Measurements from ENCODE around the gene PTGES.

The PTGES gene

DNA sequence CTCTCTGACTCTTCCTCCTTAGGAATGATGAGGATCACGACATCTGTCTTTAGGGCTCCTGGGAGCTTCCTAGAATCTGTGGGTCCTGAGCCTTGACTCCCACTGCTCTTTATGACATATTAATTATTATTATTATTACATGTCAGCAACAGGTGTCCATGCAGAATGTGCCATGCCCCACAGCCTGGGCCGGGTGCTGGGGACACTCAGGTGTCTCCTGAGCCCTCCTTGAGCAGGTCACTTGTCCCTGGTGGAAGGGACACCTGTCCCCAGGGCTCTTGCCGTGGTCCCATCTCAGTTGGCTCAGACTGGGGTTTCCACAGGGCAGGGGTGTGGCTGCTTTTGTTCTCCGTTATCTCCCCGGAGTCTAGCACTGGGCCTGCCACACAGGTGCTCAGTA lies 34.2 kb downstream of the PTGES start:
- DNase-seq (ENCODE audit: low read depth in 2 of 2) = no peak

DNA sequence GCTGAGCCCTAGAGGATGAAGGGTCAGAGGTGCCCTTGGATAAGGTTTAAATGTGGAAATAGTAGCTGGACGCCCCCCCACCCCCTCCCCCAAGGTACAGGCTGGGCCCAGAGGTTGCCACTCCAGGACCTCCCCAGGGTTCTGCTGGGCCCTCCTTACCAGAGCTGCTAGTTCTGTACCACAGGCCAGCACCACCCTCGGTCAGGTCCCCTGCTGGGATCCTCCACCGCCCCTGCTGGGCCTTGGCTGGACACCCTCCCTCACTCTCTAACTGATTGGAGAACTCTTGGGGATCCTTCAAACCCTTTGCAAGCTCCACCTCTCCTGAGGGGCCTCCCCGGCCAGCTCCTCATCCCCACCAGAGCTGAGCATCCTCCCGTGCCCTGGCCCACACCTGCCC lies 34.9 kb downstream of the PTGES start:
- DNase-seq (ENCODE audit: low read depth in 2 of 2) = no peak

DNA sequence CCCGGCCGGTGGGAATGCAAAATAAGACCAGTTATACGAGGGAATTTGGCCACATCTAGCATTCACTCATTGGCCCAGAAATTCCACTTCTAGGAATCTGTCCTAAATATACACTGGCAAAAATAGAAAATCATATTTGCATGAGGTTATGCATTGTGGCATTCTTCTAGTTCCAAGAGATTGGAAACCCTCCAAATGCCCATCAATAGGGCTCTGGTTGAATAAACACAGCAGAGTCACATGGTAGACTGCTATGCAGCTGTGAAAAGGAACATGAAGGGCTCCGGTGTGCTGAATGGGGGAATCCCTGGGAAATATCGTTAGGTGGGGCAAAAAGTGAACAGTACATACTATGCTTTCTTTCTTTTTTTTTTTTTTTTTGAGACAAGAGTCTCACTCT lies 36.8 kb downstream of the PTGES start:
- no peak for DNase-seq (ENCODE audit: low read depth in 2 of 2)

DNA sequence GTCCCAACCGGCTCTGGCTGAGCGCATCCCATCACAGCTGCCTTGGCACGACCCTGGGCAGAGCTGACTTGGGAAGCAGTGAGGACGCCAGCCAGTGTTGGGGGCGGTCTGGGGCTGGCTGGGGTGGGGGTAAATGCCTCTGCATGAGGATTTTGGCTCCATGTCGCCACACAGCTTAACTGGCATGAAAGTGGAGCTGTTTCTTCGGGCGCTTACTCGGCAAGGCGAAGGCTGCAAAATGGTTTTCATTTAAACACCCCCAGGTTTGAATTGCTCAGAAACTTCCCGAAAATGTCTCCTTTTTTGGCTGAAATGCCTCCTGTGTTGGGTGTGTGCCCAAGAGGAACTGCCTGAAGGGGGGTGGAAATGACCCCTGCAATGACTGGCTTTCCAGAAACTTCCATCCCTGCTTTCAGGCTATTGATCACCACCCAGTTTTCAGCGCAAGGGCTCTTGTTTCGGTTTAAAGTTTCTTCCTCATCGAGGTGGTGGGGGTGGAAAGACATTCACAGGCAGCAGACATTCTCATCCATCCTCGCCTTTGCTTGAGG lies 38.3 kb downstream of the PTGES start:
- DNase-seq (ENCODE audit: low read depth in 2 of 2) = no peak

DNA sequence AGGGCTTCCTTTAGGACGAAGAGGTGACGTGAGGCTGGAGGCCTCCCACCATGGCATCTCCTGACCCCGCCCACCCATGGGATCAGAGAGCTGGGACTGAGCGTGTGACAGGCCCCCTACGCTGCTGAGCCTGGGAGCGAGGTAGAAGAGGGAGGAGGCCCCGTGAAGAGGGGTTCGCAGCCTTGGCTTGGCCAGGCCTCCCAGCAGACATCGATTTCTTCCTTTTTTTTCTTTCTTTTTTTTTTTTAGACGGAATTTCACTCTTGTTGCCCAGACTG lies 39.5 kb downstream of the PTGES start:
- no peak for DNase-seq (ENCODE audit: low read depth in 2 of 2)

DNA sequence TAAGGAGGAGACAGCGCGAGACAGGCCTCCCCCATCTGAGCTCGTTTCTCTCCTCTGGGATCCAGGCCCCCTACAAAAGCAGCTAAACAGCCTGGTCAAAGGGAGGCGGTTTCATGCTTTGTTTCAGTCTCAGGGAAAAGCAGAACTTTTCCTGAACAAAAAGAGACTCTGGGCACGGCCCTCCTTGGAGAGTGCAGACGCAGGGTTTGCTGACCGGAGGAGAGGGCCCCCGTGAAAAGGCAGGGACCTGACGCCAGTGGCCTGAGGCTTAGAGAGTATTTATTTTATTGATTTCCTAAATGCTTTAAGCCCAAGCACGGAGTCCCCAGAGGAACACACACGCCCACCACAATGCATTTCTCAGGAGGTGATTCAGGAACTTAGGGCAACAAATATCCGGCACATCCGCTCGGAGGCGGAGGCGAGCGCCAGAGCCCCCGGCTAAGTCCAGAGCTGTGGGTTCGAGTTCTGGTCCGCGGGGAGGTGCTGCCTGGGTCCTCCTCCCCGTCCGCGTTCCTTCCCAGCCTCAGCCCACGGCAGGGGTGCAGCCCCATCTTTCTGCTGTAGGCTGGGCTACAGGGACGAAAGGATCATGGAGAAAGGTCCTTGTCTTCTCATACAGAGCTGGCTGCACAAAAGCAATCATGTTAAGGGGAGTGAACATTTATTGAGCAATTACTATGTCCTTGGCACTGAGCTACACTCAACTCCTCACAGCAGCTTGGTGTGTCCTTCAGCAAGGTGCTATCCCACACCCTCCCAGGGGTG lies 40.0 kb downstream of the PTGES start:
- DNase-seq (ENCODE audit: low read depth in 2 of 2) = no peak

DNA sequence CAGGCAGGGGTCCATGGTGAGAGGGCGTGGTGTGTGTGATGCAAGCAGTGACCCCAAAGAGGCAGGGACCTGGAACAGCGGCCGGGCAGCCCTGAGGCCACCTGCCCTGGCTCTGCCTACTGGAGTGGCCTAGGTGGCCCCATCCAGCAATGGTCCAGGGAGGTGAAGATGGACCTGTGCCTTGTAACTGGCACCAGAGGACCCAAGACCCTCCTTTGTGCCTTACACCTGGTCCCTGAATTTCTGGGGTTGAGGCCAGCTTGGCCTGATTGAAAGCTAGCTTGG lies 42.7 kb downstream of the PTGES start:
- no peak for DNase-seq (ENCODE audit: low read depth in 2 of 2)

DNA sequence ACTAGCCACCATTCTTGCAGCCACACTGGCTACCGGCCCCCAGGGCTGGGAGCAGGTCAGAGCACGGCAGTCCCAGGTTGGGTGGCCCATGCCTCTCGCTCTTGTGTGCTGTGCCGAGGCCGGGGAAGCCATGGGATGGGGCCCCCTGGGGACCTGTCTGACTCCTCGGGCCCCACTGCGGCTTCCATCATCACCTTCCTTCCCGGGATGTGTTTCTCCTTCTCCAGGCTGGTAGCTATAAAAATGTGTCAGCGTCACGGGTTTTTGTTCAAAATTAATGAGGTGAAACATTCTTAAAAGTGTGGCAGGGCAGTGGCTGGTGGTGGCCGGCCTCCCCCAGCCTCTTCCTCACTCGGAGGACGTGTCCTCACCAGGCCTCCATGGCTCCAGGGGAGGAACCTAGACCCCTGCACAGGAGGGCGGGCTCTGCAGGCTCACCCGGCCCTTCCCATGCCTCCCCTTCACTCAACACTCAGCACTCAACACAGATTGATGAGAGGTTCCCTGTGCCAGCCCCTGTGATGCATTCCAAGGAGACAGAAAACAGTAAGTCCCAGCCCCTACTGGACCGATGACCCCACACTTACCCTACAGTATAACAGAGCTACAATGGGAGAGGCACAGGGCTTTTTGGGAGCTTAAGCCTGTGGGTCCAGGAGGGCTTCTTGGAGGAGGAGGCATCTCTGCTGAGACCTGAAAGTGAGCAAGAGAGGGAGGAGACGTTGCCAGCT lies 43.2 kb downstream of the PTGES start:
- DNase-seq (ENCODE audit: low read depth in 2 of 2) = no peak

DNA sequence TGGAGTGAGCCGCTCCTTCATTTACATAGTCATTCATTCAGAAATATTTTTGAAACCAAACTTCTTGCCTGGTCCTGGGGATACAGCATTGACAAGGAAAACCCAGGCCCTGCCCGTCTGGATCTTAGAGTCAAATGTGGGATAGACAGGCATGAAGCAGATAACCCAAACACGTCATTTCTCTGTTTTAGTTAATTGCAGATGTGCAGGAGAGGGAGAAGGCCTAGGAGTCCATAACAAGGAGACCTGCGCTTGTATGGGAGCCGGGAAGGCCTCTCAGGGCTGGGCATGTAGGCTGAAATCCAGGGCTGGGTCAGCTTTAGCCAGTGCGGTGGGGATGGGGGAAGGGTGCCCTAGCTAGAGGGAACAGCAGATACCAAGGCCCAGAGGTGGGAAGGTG lies 44.0 kb downstream of the PTGES start:
- DNase-seq (ENCODE audit: low read depth in 2 of 2) = no peak

DNA sequence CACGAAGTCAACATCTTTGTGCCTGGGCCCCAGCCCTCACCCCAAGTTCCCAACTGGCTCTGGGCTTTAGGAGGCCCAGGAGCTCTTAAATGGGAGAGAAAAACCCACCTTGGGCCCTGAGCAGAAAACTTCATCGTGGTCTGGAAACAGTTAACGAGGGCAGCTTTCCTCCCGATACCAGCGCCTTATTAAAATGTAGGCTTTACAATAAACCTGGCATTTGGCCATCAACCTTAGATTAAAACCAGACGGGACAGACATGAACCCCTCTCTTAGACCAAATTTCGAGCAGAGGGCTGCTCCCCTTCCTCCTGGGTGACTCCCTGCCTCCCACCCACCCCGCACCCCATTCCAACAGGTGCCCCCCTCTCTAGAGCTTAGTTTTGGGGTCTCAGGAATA lies 48.0 kb downstream of the PTGES start:
- no peak for DNase-seq (ENCODE audit: low read depth in 2 of 2)

DNA sequence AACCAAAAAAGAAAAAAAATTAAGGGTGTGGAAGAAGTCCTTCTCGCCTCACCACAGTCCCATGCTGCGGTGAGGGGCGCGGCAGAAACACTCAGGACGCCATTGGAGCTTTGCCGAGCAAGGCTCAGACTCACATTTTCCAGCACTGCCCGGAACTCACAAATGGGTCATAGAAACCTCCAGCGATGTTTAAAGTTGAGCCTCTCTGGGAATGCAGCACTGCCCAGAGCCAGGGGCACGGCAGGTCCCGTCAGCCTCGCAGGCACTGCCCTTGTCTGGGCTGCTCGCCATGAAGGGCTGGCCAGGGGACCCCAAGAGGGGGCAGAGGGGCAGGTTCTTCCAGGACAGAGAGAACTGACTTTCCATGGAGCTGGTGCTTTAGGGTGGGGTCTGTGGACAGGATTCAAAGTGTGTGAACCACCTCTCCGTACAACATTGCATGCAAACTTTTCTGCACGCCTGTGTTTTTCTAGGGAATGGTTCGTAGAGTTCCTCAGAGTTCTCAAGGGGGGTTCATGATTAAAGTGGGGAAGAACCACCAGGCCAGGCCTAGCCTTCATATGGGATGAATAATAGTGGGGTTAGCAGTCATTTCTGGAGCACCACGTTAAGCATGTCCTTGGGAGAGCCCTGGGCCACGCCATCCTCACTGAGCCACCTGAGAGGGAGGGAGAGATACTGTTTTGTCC lies 49.0 kb downstream of the PTGES start:
- no peak for DNase-seq (ENCODE audit: low read depth in 2 of 2)

DNA sequence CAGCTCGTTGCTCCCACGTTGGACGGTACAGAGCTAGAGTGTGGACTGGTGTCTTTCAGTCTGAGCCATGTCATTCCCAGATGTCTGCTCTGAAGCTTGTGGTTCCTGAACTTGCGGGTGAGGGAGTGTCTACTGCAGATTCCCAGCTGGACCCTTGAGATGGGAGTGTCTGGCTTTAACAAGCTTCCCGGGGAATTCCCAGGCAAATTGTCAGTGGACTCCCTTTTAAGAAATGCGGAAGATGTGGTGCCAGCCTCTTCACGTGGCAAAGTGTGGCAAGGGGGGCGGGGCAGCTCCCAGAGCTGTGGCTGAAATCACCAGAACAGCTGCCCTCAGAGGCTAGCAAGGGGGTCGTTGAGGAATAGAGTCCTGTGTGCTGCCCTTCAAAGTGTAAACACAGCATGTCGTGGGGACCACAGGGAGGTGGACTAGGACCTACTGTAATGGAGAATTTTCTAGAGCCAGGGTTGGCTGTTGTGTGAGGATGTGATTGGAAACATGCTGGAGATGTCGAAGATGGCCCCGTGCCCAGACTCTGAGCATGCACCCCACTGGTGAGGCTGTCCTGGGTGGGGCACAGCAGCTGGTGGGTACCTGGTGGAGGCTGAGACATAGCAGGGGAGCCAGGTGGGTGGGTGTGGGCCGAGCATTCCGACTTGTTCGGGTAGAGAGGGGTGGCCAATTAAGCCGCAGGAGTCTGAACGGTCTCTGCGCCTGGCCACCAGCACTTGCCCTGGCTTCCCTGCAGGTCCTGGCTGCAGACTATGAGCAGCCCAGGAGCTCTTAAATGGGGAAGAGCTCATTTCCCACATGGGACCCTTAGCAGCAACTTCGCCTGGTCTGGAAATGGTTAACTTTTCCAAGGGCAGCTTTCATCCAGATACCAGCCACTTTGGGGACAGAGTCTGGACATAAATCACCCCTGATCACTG lies 50.0 kb downstream of the PTGES start:
- DNase-seq (ENCODE audit: low read depth in 2 of 2) = no peak

DNA sequence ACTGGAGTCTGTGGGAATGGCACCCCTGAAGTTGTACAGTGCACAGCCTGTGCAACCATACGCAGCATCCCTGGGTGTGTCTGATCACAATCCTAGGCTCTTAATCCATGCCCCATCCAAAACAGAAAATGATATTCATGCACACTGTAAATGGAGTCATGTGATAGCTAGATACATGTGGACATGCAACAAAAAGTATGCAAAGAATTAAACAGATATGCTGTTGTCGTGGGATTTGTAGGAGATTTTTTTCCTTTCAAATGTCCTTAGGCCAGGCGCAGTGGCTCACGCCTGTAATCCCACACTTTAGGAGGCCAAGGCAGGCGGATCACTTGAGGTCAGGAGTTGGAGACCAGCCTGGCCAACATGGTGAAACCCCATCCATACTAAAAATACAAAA lies 51.3 kb downstream of the PTGES start:
- DNase-seq (ENCODE audit: low read depth in 2 of 2) = no peak

DNA sequence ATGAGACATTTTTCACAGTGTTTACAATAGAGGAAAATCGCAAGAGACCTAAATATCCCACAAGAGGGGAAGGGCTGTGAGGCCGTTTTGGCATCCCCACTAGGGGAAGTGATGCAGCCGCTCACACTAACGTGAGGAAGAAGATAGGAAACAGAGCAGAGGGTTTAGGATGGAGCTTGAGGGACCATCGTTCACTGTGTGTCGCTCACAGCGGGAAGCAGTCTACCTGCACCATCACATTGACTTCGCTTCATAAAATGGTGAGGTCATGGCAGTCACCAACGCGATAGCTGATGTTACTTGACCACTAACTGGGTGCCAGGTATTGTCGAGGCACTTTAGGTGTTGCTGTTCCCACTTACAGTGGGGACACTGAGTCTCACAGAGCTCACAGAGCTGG lies 51.8 kb downstream of the PTGES start:
- DNase-seq (ENCODE audit: low read depth in 2 of 2) = no peak

DNA sequence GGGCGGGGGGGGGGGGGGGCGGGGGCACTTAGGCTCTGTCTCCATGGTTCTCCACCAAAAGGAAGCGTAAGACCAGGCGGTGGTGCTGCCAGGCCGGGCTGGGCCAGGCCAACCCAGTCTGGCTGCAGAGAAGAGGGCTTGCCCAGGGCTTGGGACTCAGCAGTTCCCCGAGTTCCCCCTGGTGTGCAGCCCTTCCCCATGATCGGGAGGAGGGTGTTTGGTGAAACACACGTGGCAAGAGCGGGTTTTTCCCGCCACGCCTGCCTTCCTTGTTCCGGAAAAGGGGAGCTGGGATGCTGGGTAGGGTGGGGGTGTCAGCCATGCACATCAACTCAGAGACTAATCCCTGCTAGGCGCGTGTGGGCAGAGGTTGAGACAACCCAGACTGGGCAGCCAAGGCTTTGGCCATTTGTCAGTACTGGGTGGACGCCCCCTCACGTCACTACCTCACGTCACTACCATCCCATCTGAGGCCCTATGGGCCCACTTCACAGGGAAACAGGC lies 54.5 kb downstream of the PTGES start:
- DNase-seq (ENCODE audit: low read depth in 2 of 2) = no peak

DNA sequence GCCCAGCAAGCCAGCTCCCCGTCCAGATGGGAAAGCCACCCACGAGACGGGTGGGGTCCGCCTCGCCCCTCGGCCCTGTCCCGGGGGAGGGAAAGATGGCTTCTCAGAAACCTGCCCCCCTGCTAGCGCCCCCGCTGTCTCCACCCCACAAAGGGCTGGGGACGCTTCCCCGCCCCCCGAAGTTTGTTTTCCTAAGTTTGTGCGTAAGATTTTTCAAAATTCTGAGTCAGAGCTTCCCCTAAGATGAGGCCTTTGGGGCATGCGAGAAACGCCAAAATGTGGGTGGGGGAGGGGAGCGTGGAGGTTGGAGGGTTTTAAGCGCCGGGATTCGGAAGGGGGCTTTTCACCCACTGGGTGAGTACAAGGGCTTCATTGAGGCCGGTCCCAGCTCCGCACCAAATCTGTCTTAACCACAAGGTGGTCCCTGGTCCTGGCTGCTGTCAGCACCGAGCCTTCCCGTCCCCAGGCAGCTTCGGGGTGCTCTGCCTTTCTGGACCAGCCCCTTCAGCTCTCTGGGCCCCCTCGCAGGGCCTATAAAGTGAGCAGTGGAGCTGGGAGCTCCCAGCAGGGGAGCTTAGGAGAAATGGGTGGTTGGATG lies 55.1 kb downstream of the PTGES start:
- no peak for DNase-seq (ENCODE audit: low read depth in 2 of 2)

DNA sequence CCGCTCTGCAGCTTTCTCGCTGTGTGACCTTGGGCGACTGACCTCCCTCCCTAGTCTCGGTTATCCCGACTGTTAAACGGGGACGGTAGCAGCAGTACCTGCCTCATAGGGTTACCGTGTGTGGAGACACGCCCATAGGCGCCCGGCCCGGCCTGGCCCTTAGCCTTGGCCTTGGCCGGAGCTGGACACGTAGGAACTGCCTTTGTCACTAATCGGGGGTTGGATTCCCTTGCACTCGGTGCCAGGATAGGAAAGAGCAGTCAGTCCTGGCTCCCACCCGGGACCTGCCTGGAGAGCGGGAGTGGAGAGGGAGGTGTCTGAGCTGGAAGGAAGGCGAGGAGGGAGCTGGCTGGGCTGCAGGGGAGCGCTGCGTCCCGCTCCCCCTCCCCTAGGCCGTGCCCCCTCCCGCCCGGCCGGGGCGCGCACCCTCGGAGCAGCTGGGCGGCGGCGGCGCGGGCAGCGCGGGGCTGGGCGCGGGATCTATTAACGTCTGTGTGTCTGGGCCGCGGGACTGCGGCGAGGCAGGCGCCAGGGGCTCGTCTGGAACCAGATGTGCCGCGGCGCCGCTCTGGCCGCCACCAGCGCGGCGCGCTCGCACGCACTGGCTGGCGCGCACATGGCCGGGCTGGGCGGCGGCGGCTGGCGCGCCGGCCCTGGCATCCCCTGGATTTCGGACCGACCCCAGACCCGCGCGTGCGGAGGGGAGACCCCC lies 55.7 kb downstream of the PTGES start:
- no peak for DNase-seq (ENCODE audit: low read depth in 2 of 2)

DNA sequence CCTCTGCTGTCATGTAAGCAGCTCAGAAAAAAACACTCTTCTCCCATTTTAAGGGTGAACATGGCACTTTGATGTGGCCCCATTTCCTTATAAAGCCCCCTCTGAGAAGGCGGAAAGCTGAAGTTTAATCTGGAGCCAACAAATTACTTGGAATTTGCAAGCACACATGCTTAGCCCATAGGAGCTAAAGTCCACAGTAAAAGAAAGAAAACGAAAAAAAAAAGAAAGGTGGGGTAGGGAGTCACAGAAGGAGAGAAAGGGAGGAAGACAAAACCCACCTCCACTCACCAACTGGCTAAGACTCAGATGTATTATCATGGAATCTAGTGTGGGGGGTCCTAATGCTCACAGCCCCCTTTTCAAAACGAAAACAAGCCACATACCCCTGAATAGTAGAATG lies 57.0 kb downstream of the PTGES start:
- no peak for DNase-seq (ENCODE audit: low read depth in 2 of 2)

DNA sequence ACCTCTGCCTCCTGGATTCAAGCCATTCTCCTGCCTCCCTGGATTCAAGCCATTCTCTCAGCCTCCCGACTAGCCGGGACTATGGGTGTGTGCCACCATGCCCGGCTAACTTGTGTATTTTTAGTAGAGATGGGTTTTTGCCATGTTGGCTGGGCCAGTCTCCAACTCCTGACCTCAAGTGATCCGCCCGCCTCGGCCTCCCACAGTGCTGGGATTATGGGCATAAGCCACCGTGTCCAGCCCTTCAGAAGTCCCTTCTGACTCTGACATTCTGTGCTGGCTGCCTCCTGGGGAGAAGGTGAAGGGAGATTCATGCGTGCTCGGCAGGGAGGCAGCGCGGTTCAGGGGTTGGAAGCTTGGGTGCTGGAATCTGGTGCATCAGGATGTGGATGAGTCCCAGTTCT lies 58.6 kb downstream of the PTGES start:
- DNase-seq (ENCODE audit: low read depth in 2 of 2) = no peak

DNA sequence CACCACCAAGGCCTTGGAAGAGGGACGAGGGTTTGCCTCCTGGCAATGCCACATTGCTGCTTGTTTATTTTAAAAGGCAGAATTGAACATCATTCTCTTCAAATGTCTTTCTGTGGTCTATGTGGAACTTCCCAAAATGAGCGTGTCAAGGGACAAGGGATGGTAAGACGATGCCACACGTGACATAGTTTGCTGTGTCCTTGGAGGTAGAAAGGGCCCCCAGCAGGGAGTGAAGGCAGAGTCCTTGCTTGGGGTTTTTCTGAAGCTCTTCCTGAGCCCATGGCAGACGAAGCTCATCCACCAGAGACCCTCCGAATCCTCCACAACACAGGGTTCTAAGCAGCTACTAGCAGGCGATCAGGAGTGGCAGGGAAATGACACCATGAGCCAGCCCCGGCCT lies 59.1 kb downstream of the PTGES start:
- no peak for DNase-seq (ENCODE audit: low read depth in 2 of 2)

DNA sequence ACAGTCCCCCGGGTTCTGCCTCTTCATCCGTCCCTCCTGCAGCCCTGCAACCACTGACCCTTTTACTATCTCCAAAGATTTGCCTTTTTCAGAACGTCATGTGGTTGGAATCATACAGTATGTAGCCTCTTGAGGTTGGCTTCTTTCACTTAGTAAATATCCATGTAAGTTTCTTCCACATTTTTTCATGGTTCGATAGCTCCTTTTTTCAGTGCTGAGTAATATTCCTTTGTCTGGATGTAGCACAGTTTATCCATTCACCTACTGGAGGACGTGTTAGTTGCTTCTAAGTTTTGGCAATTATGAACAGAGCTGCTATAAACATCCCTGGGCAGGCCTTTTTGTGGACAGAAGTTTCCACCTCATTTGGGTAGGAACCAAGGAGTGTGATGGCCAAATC lies 60.3 kb downstream of the PTGES start:
- no peak for DNase-seq (ENCODE audit: low read depth in 2 of 2)
